22Rv1 (cell line): ENCODE results near the gene LGI4.

Source experiments
- CTCF ChIP-seq: fragments of 450-650 bp; IDR thresholded peaks from 2 replicates; pipeline ENCODE4 v1.5.1; 2017; ENCODE audit warnings: mild to moderate bottlenecking
- ZFX ChIP-seq: fragments of 450-650 bp; IDR thresholded peaks from 2 replicates; pipeline ENCODE4 v1.6.1; 2017; ENCODE audit warnings: antibody characterized with exemption, borderline replicate concordance

GRCh38 chr19:35130761-35131720 is 3.8 kb downstream of the LGI4 start:
- TF ChIP-seq CTCF (no peak), ZFX (no peak)
